Epithelial cell of proximal tubule (primary cell): ENCODE measurements around the gene UBE2Q2. TPM values are rescaled to one million over a fixed set of nuclear protein-coding genes. Genes with fewer than 3 reads are reported as not detected.

Experiments
- DNase-seq: peaks from one replicate; pipeline ENCODE4 v3.0.0-alpha.2; 2011; ENCODE audit warnings: low read depth
- H3K4me3 ChIP-seq: 2 replicates; pipeline ENCODE4 v1.5.1; 2011; ENCODE audit warnings: low read depth, mild to moderate bottlenecking, low read length
- CTCF ChIP-seq: conservative IDR thresholded peaks from 2 replicates; pipeline ENCODE4 v1.5.1; 2012; ENCODE audit warnings: low read depth, mild to moderate bottlenecking, low read length
- total RNA-seq: library from RNA; depleted of rRNA; stranded (reverse); fragments of >200 nt; gene quantifications from 2 replicates; pipeline ENCODE4 v1.2.3, GENCODE V29; 2015

The UBE2Q2 gene
- total RNA-seq, 1 donor from 2014 or later, result 40.9 TPM

DNA sequence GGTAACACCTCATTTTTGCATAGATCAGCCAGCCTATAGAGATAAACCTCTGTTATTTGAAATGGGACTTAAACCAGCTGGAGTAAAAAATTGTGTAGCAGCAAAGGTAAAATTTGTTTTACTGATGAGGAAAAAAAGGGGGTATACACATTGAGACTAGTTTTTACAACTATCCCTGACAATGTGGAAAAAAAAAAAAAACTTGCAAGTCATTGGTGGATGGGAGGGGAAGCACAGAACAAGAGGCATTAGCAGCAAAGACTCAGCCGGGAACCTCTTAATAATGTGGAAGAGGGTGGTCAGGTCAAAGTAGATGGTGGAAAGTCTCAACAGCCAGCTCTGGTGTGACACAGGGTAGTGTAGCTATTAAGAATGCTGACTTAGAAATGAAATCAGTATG lies 74.9 kb downstream of the UBE2Q2 start:
- H3K4me3 ChIP-seq, result no peak overlapping the region
- no peak for TF ChIP-seq CTCF
- DNase-seq, result no peak

- H3K4me3 ChIP-seq, result no peak overlapping the region
- DNase-seq, result no peak
- TF ChIP-seq CTCF, result no peak
These were observed 76.8 kb downstream of the UBE2Q2 start for GRCh38 chr15:75920079-75920478.

- TF ChIP-seq CTCF, result peak; percentile 70
- peak; percentile 64 for DNase-seq
- H3K4me3 ChIP-seq, result no peak overlapping the region
These were observed 78.8 kb downstream of the UBE2Q2 start for GRCh38 chr15:75921732-75922703.

- no peak for TF ChIP-seq CTCF
- H3K4me3 ChIP-seq, result no peak overlapping the region
- DNase-seq, result no peak
These were observed 80.5 kb downstream of the UBE2Q2 start for GRCh38 chr15:75923756-75924155.

DNA sequence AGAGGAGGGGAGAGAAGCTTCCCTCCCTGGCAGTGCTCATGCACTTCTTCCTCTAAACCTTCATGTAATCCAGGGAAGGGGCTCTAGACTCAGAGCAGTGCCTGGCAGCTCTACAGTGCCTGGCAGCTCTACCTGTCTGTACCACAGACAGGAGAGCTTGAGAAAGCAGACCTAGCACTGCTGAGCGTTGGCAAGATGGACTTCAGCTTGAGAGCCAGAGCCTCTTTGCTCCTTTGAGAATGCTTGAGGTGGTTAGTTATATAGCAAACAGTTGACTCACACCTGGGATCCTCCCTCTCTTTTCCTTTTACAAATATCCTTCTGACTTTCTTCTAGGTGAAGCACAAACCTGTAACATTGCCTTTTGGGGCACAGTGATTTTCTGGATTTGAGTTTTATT lies 81.3 kb downstream of the UBE2Q2 start:
- no peak for DNase-seq
- H3K4me3 ChIP-seq, result no peak overlapping the region
- TF ChIP-seq CTCF, result no peak

GRCh38 chr15:75925440-75925839 lies 82.2 kb downstream of the UBE2Q2 start:
- no peak for TF ChIP-seq CTCF
- no peak overlapping the region for H3K4me3 ChIP-seq
- DNase-seq, result no peak

GRCh38 chr15:75926931-75927330 lies 83.7 kb downstream of the UBE2Q2 start:
- no peak for TF ChIP-seq CTCF
- no peak overlapping the region for H3K4me3 ChIP-seq
- DNase-seq, result no peak
